Measurements from ENCODE around the gene PTTG1IP.

Gene PTTG1IP

DNA sequence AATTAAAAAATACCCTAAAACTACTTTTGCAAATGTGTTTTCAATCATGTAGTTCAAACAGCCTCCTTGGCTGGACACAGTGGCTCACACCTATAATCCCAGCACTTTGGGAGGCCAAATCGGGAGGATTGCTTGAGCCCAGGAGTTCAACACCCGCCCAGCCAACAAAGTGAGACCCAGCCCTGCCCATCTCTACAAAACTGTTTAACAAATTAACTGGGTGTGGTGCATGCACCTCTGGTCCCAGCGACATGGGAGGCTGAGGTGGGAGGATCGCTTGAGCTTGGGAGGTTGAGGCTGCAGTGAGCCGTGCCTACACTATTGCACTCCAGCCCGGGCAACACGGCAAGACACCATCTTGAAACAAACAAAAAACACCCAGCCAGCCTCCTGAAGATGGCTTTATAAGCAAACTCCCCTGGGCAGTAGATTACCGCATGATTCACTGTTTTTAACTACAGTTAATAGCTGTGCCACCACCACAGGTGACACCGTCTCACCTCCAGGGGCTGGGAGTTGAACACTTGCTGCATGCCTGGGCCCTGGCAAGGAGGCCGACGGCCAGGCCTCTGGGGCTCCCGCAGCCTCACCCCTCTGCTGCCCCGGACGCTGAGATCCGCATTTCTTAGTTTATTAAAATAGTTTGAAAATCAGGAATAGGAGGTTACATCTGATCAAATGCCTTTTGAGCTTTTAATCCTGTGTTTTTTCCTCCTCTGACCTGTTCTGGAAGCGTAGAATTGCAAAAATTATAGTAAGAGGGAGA lies 16.2 kb downstream of the PTTG1IP start:
- TF ChIP-seq, protein P1, sequence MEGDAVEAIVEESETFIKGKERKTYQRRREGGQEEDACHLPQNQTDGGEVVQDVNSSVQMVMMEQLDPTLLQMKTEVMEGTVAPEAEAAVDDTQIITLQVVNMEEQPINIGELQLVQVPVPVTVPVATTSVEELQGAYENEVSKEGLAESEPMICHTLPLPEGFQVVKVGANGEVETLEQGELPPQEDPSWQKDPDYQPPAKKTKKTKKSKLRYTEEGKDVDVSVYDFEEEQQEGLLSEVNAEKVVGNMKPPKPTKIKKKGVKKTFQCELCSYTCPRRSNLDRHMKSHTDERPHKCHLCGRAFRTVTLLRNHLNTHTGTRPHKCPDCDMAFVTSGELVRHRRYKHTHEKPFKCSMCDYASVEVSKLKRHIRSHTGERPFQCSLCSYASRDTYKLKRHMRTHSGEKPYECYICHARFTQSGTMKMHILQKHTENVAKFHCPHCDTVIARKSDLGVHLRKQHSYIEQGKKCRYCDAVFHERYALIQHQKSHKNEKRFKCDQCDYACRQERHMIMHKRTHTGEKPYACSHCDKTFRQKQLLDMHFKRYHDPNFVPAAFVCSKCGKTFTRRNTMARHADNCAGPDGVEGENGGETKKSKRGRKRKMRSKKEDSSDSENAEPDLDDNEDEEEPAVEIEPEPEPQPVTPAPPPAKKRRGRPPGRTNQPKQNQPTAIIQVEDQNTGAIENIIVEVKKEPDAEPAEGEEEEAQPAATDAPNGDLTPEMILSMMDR (IDR thresholded peaks at IDR 0.05; ENCODE audit: borderline replicate concordance, insufficient read depth, low read depth, low read length), result no peak
- no peak overlapping the region for H3K4me3 ChIP-seq (ENCODE audit: low read depth, low read length)

DNA sequence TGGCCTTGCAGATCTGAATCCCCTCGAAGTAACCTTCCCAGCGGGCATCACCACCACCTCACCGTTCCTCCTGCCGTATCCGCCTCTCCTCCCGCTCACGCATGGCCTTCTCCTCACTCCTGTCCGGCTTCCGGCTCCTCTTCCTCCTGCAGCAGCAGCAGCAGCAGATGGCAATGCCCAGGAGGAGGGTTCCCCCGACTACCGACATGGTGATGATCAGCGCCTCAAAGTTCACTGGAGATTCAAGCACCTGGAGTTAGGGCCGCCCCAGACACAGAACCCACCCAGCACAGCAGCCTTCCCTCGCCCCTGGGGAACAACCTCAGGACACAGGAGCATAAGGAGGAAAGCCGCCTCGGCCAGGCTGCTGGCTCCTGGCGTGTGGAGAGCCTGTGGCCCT lies 17.4 kb downstream of the PTTG1IP start:
- TF ChIP-seq, protein P1 (IDR thresholded peaks at IDR 0.05; ENCODE audit: borderline replicate concordance, insufficient read depth, low read depth, low read length), result no peak
- no peak overlapping the region for H3K4me3 ChIP-seq (ENCODE audit: low read depth, low read length)

- TF ChIP-seq, protein P1 (IDR thresholded peaks at IDR 0.05; ENCODE audit: borderline replicate concordance, insufficient read depth, low read depth, low read length), result no peak
- H3K4me3 ChIP-seq (ENCODE audit: low read depth, low read length), result no peak overlapping the region
Observed at GRCh38 chr21:44855572-44855971, 17.9 kb downstream of the PTTG1IP start.

- no peak overlapping the region for H3K4me3 ChIP-seq (ENCODE audit: low read depth, low read length)
- TF ChIP-seq, protein P1 (IDR thresholded peaks at IDR 0.05; ENCODE audit: borderline replicate concordance, insufficient read depth, low read depth, low read length), result no peak
Observed at GRCh38 chr21:44854664-44855446, 18.6 kb downstream of the PTTG1IP start.

GRCh38 chr21:44854391-44854663 lies 19.2 kb downstream of the PTTG1IP start:
- H3K4me3 ChIP-seq (ENCODE audit: low read depth, low read length), result no peak overlapping the region
- TF ChIP-seq, protein P1 (IDR thresholded peaks at IDR 0.05; ENCODE audit: borderline replicate concordance, insufficient read depth, low read depth, low read length), result no peak

- TF ChIP-seq, protein P1 (IDR thresholded peaks at IDR 0.05; ENCODE audit: borderline replicate concordance, insufficient read depth, low read depth, low read length), result no peak
- no peak overlapping the region for H3K4me3 ChIP-seq (ENCODE audit: low read depth, low read length)
Observed at GRCh38 chr21:44853601-44854390, 19.7 kb downstream of the PTTG1IP start.
